Measurements from ENCODE around the gene CLC. TPM values are rescaled to one million over a fixed set of nuclear protein-coding genes. Genes with fewer than 3 reads are reported as not detected.

Gene CLC
- total RNA-seq, 2 donors from 2014 or later: not detected

DNA sequence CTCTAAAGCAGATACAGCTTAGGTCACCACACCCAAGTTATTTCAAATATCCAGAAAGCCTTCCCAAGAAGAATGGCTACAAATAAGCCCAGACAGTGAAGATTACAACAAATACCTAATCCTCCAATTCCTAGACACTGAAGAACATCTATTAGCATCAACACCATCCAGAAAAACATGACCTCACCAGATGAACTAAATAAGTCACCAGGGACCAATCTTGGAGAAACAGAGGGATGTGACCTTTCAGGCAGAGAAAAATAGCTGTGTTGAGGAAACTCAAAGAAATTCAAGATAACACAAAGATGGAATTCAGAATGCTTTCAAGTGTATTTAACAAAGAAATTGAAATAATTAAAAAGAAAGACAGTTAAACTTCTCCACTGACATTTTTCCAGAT is 15.0 kb upstream of the CLC start:
- Mint-ChIP-seq H3K27ac (no peak overlapping the region), H3K9me3 (no peaks in the 10 kb centered on the region), H3K27me3 (ENCODE audit: insufficient read depth) (peaks cover 2% of the 10 kb centered on the region), H3K4me3 (no peak overlapping the region), H3K4me1 (no peaks in the 10 kb centered on the region), H3K36me3 (ENCODE audit: low read depth) (no peaks in the 10 kb centered on the region)
- H3K36me3 ChIP-seq (ENCODE audit: control insufficient read depth, insufficient read depth, low read length): no peaks in the 10 kb centered on the region
- TF ChIP-seq, protein P1, sequence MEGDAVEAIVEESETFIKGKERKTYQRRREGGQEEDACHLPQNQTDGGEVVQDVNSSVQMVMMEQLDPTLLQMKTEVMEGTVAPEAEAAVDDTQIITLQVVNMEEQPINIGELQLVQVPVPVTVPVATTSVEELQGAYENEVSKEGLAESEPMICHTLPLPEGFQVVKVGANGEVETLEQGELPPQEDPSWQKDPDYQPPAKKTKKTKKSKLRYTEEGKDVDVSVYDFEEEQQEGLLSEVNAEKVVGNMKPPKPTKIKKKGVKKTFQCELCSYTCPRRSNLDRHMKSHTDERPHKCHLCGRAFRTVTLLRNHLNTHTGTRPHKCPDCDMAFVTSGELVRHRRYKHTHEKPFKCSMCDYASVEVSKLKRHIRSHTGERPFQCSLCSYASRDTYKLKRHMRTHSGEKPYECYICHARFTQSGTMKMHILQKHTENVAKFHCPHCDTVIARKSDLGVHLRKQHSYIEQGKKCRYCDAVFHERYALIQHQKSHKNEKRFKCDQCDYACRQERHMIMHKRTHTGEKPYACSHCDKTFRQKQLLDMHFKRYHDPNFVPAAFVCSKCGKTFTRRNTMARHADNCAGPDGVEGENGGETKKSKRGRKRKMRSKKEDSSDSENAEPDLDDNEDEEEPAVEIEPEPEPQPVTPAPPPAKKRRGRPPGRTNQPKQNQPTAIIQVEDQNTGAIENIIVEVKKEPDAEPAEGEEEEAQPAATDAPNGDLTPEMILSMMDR (conservative IDR thresholded peaks at IDR 0.05): no peak
- H3K27me3 ChIP-seq (ENCODE audit: control insufficient read depth, insufficient read depth, low read length, poor library complexity, severe bottlenecking): peaks cover 58% of the 10 kb centered on the region
- no peak overlapping the region for H3K27ac ChIP-seq (ENCODE audit: low read depth, low read length)
- H3K9me3 ChIP-seq (ENCODE audit: control insufficient read depth, low read length): no peaks in the 10 kb centered on the region
- H3K9ac ChIP-seq (ENCODE audit: extremely low read depth, low read length, poor library complexity, severe bottlenecking): no peak overlapping the region
- no peak overlapping the region for H3K4me3 ChIP-seq (ENCODE audit: low read length)
- H3K4me1 ChIP-seq (ENCODE audit: control insufficient read depth, insufficient read depth, low read length): no peaks in the 10 kb centered on the region
- no peak for DNase-seq

GRCh38 chr19:39752390-39752789 is 14.6 kb upstream of the CLC start:
- peaks cover 2% of the 10 kb centered on the region for H3K27me3 Mint-ChIP-seq (ENCODE audit: insufficient read depth)
- TF ChIP-seq, protein P1 (conservative IDR thresholded peaks at IDR 0.05): no peak
- Histone ChIP-seq H3K27ac (ENCODE audit: low read depth, low read length) (no peak overlapping the region), H3K9me3 (ENCODE audit: control insufficient read depth, low read length) (no peaks in the 10 kb centered on the region), H3K4me3 (ENCODE audit: low read length) (no peak overlapping the region), H3K4me1 (ENCODE audit: control insufficient read depth, insufficient read depth, low read length) (no peaks in the 10 kb centered on the region), H3K36me3 (ENCODE audit: control insufficient read depth, insufficient read depth, low read length) (no peaks in the 10 kb centered on the region), H3K27me3 (ENCODE audit: control insufficient read depth, insufficient read depth, low read length, poor library complexity, severe bottlenecking) (peaks cover 54% of the 10 kb centered on the region), H3K9ac (ENCODE audit: extremely low read depth, low read length, poor library complexity, severe bottlenecking) (no peak overlapping the region)
- H3K4me1 Mint-ChIP-seq: no peaks in the 10 kb centered on the region
- no peaks in the 10 kb centered on the region for H3K36me3 Mint-ChIP-seq (ENCODE audit: low read depth)
- DNase-seq: no peak
- no peaks in the 10 kb centered on the region for H3K9me3 Mint-ChIP-seq
- H3K4me3 Mint-ChIP-seq: no peak overlapping the region
- H3K27ac Mint-ChIP-seq: no peak overlapping the region

- WGBS, 2 experiments (ENCODE audit: insufficient coverage in 1 of 2, insufficient read length in 1 of 2): 83 to 91% methylated on average over 5 of the region's 5 CpGs
- Histone ChIP-seq H3K9me3 (ENCODE audit: control insufficient read depth, low read length) (no peaks in the 10 kb centered on the region), H3K9ac (ENCODE audit: extremely low read depth, low read length, poor library complexity, severe bottlenecking) (no peak overlapping the region), H3K27me3 (ENCODE audit: control insufficient read depth, insufficient read depth, low read length, poor library complexity, severe bottlenecking) (peaks cover 30% of the 10 kb centered on the region), H3K36me3 (ENCODE audit: control insufficient read depth, insufficient read depth, low read length) (no peaks in the 10 kb centered on the region), H3K4me3 (ENCODE audit: low read length) (no peak overlapping the region), H3K27ac (ENCODE audit: low read depth, low read length) (no peak overlapping the region), H3K4me1 (ENCODE audit: control insufficient read depth, insufficient read depth, low read length) (no peaks in the 10 kb centered on the region)
- no peak for DNase-seq
- H3K27ac Mint-ChIP-seq: no peak overlapping the region
- H3K27me3 Mint-ChIP-seq (ENCODE audit: insufficient read depth): peaks cover 4% of the 10 kb centered on the region
- H3K9me3 Mint-ChIP-seq: no peaks in the 10 kb centered on the region
- no peaks in the 10 kb centered on the region for H3K4me1 Mint-ChIP-seq
- H3K4me3 Mint-ChIP-seq: no peak overlapping the region
- no peaks in the 10 kb centered on the region for H3K36me3 Mint-ChIP-seq (ENCODE audit: low read depth)
- TF ChIP-seq, protein P1 (conservative IDR thresholded peaks at IDR 0.05): no peak
These were observed 12.2 kb upstream of the CLC start for GRCh38 chr19:39749981-39750380.
